OCI-LY3 (cell line): Measurements from ENCODE around the gene CDK5R2.

Source experiments
- CTCF ChIP-seq: fragments of 200-600, 300-600 bp; sonication (generic); IDR thresholded peaks from 2 replicates; pipeline ENCODE4 v1.5.1; 2014; ENCODE audit warnings: antibody characterized with exemption, low read length, low read depth
- EZH2phosphoT487 ChIP-seq: fragments of 200-600 bp; shearing (Covaris generic); IDR thresholded peaks from 2 replicates; pipeline ENCODE4 v1.6.1; 2018; ENCODE audit warnings: antibody characterized with exemption, mixed run types, low read depth

GRCh38 chr2:218957671-218958070, 1.8 kb upstream of the CDK5R2 start:
- TF ChIP-seq CTCF = no peak
- TF ChIP-seq EZH2phosphoT487 = no peak
